ENCODE data around the gene PMM1.

GRCh38 chr22:41575533-41575932 lies 14.1 kb downstream of the PMM1 start:
- TF ChIP-seq ZBTB46 (CRISPR knock-in tag; IDR thresholded peaks at IDR 0.05; ENCODE audit: borderline replicate concordance) = no peak
- no peak for TF ChIP-seq SP1 (IDR thresholded peaks at IDR 0.05)
- no peak for TF ChIP-seq SP1 (CRISPR knock-in tag; IDR thresholded peaks at IDR 0.05)
- no peak for TF ChIP-seq POLR2A (IDR thresholded peaks at IDR 0.05; ENCODE audit: insufficient read depth in 1 of 2, low read depth in 2 of 2, low read length in 2 of 2)
- no peak for TF ChIP-seq EP300 (IDR thresholded peaks at IDR 0.05; ENCODE audit: low read depth in 2 of 2, low read length in 2 of 2)
- TF ChIP-seq EP300 (CRISPR knock-in tag; IDR thresholded peaks at IDR 0.05; ENCODE audit: borderline replicate concordance) = no peak
- no peak for TF ChIP-seq ATF2 (CRISPR knock-in tag; IDR thresholded peaks at IDR 0.05)
- TF ChIP-seq CTCF (CRISPR knock-in tag; IDR thresholded peaks at IDR 0.05) = no peak
- TF ChIP-seq EZH2 (conservative IDR thresholded peaks at IDR 0.05; ENCODE audit: low read depth, low read length) = no peak
- TF ChIP-seq PCBP1 (IDR thresholded peaks at IDR 0.05; ENCODE audit: borderline replicate concordance, low read depth, low read length) = no peak
- TF ChIP-seq MTA1 (CRISPR knock-in tag; IDR thresholded peaks at IDR 0.05; ENCODE audit: borderline replicate concordance) = no peak
- no peak for TF ChIP-seq POGK (CRISPR knock-in tag; conservative IDR thresholded peaks at IDR 0.05)
- no peak for TF ChIP-seq GATA4 (IDR thresholded peaks at IDR 0.05; ENCODE audit: borderline replicate concordance, low read depth)
- TF ChIP-seq NRL (CRISPR knock-in tag; IDR thresholded peaks at IDR 0.05; ENCODE audit: borderline replicate concordance) = no peak
- no peak for TF ChIP-seq RARG (CRISPR knock-in tag; IDR thresholded peaks at IDR 0.05; ENCODE audit: low read depth)

Measured in HepG2 (cell line).